A549 (cell line): ENCODE data around the gene SLC8A2. TPM values are rescaled to one million over a fixed set of nuclear protein-coding genes. Genes with fewer than 3 reads are reported as not detected.

Source experiments
- ATAC-seq, 2 experiments: fragments of 200-7000 bp in 1 of 2; fragments of >200 bp in 1 of 2; cut with Nextera tagmentation in 1 of 2; cut with Tn5 transposase in 1 of 2; 3 replicates each; pipeline versions ENCODE4 v1.8.0 to v1.9.1; 2018 to 2020; ENCODE audit warnings: mild to moderate bottlenecking in 1 of 2, moderate library complexity in 1 of 2
- CTCF ChIA-PET: fragments of 300-600 bp; sonication (Branson Sonifier 250); formaldehyde crosslinking; extraction: SDS; loops from one replicate; lab custom pipeline; 2021; ENCODE audit warnings: antibody characterized with exemption, inconsistent platforms; lab: Yijun Ruan, JAX
- POLR2A ChIA-PET: fragments of 350-600 bp; formaldehyde crosslinking; extraction: SDS; loops from one replicate; lab custom pipeline; 2021; ENCODE audit warnings: antibody characterized with exemption, inconsistent platforms; lab: Yijun Ruan, JAX
- DNase-seq, 2 experiments: peaks; one replicate each; pipeline versions ENCODE4 v3.0.0 to v3.0.0-alpha.2; 2011 to 2016; ENCODE audit warnings: low read depth in 1 of 2, low spot score in 1 of 2
- FAIRE-seq: peaks from 2 replicates; lab custom pipeline; 2011; peaks lifted over from hg19 to GRCh38; lab: Jason Lieb, UNC
- H3K27ac ChIP-seq, 2 experiments: fragments of >200 bp; sonication (Bioruptor Twin); formaldehyde crosslinking; 3 replicates each; pipeline ENCODE4 v1.5.1; 2016 to 2017
- H3K4me1 ChIP-seq: fragments of >200 bp; sonication (Bioruptor Twin); formaldehyde crosslinking; 3 replicates; pipeline ENCODE4 v1.6.1; 2016
- H3K4me2 ChIP-seq: fragments of >200 bp; sonication (Bioruptor Twin); formaldehyde crosslinking; 3 replicates; pipeline ENCODE4 v1.6.1; 2016
- H3K4me3 ChIP-seq: fragments of >200 bp; sonication (Bioruptor Twin); formaldehyde crosslinking; 3 replicates; pipeline ENCODE4 v1.5.1; 2016
- H3K9me3 ChIP-seq: fragments of >200 bp; sonication (Bioruptor Twin); formaldehyde crosslinking; 3 replicates; pipeline ENCODE4 v1.6.1; 2016
- ATOH8 ChIP-seq: fragments of 250-450 bp; sonication (Bioruptor Pico); IDR thresholded peaks from 2 replicates; pipeline ENCODE4 v1.5.0; 2020; ENCODE audit warnings: low read depth, mild to moderate bottlenecking, moderate library complexity
- CEBPB ChIP-seq, 2 experiments: fragments of >200 bp in 1 of 2; sonication (Bioruptor Twin) in 1 of 2; formaldehyde crosslinking in 1 of 2; IDR thresholded peaks; 2 replicates each; pipeline ENCODE4 v1.6.1; 2012 to 2016
- EHMT2 ChIP-seq: fragments of 200-600 bp; sonication (generic); IDR thresholded peaks from 2 replicates; pipeline ENCODE4 v1.6.1; 2016; ENCODE audit warnings: antibody characterized with exemption, low read depth, mild to moderate bottlenecking, moderate library complexity
- ESRRA ChIP-seq: fragments of 150-350 bp; IDR thresholded peaks from 2 replicates; pipeline ENCODE4 v1.6.1; 2014; ENCODE audit warnings: mild to moderate bottlenecking, low read length, borderline replicate concordance
- FOSL2 ChIP-seq, 2 experiments: fragments of 450-650 bp in 1 of 2; fragments of >200 bp in 1 of 2; sonication (Bioruptor Twin) in 1 of 2; formaldehyde crosslinking; IDR thresholded peaks; 2 replicates each; pipeline versions ENCODE4 v1.5.0 to v1.6.1; 2016 to 2020; ENCODE audit warnings: mild to moderate bottlenecking in 1 of 2, moderate library complexity in 1 of 2
- FOXS1 ChIP-seq: fragments of 250-450 bp; sonication (Bioruptor Pico); IDR thresholded peaks from 2 replicates; pipeline ENCODE4 v1.5.0; 2020; ENCODE audit warnings: mild to moderate bottlenecking, moderate library complexity
- HDAC2 ChIP-seq: fragments of 200-600 bp; sonication (generic); IDR thresholded peaks from 2 replicates; pipeline ENCODE4 v1.6.1; 2016
- JUNB ChIP-seq: fragments of >200 bp; sonication (Bioruptor Twin); formaldehyde crosslinking; IDR thresholded peaks from 2 replicates; pipeline ENCODE4 v1.6.1; 2016
- MAFK ChIP-seq: fragments of 450-650 bp; IDR thresholded peaks from 2 replicates; pipeline ENCODE4 v1.6.1; 2014; ENCODE audit not compliant: partially characterized antibody
- NR3C1 ChIP-seq: fragments of >200 bp; sonication (Bioruptor Twin); formaldehyde crosslinking; IDR thresholded peaks from 3 replicates; pipeline ENCODE4 v1.6.1; 2017
- RARB ChIP-seq: fragments of 250-450 bp; sonication (Bioruptor Pico); IDR thresholded peaks from 2 replicates; pipeline ENCODE4 v1.8.0; 2021; ENCODE audit warnings: mild to moderate bottlenecking, moderate library complexity
- RCOR1 ChIP-seq: fragments of 150-350 bp; IDR thresholded peaks from 2 replicates; pipeline ENCODE4 v1.6.1; 2014; ENCODE audit warnings: antibody characterized with exemption, low read length, low read depth
- REST ChIP-seq: fragments of 200-600 bp; sonication (generic); IDR thresholded peaks from 2 replicates; pipeline ENCODE4 v1.6.1; 2016; ENCODE audit warnings: antibody characterized with exemption, mild to moderate bottlenecking, moderate library complexity
- RNF2 ChIP-seq: fragments of 200-600 bp; sonication (generic); IDR thresholded peaks from 2 replicates; pipeline ENCODE4 v1.6.1; 2016; ENCODE audit warnings: low read depth, mild to moderate bottlenecking, antibody characterized with exemption, moderate library complexity, borderline replicate concordance
- SMC3 ChIP-seq: fragments of >200 bp; sonication (Bioruptor Twin); formaldehyde crosslinking; IDR thresholded peaks from 3 replicates; pipeline ENCODE4 v1.6.1; 2018; ENCODE audit warnings: inconsistent platforms
- SREBF2 ChIP-seq: fragments of 450-650 bp; IDR thresholded peaks from 2 replicates; pipeline ENCODE4 v1.6.1; 2014; ENCODE audit warnings: mild to moderate bottlenecking, moderate library complexity
- TFCP2L1 ChIP-seq: fragments of 250-450 bp; sonication (Bioruptor Pico); IDR thresholded peaks from 2 replicates; pipeline ENCODE4 v1.5.0; 2021; ENCODE audit warnings: mild to moderate bottlenecking
- USF2 ChIP-seq: fragments of 450-650 bp; IDR thresholded peaks from 2 replicates; pipeline ENCODE4 v1.6.1; 2014; ENCODE audit warnings: antibody characterized with exemption
- WGBS: methylation state at CpG from one replicate; pipeline ENCODE4 v1.1.6; 2017; ENCODE audit errors: missing lambda C conversion rate; 5-methylcytosine and 5-hydroxymethylcytosine counted together
- polyA plus RNA-seq, 4 experiments: library from polyadenylated mRNA; depleted of rRNA in 3 of 4; stranded (reverse); fragments of >200 nt; fragmentation: RNase III in 1 of 4; extraction: RNeasy Plus Mini Kit Qiagen cat#74134 plus additional on column Dnase treatment in 1 of 4; gene quantifications; 2 replicates in 3 of 4; 3 replicates in 1 of 4; pipeline ENCODE4 v1.2.3, GENCODE V29; 2011 to 2017
- TF ChIP-seq, protein P1 (sequence below): fragments of >200 bp; sonication (Bioruptor Twin); formaldehyde crosslinking; IDR thresholded peaks from 2 replicates; pipeline ENCODE4 v1.6.1; 2016
- TF ChIP-seq, protein P2 (sequence below): fragments of >200 bp; sonication (Bioruptor Twin); formaldehyde crosslinking; IDR thresholded peaks from 3 replicates; pipeline ENCODE4 v1.6.1; 2016

The SLC8A2 gene
- polyA plus RNA-seq, 2 of the 4 experiments (the other 2 are of a cell fraction) = 0.15 to 0.35 TPM

- H3K27ac ChIP-seq = no peak overlapping the region
- FAIRE-seq (no peak), ATAC-seq (no peak), DNase-seq (no peak)
- POLR2A ChIA-PET = interaction anchor here (0.7 kb wide), 1 partner anchor 8 kb away, joined by 3 read pairs; the partner anchor contains the start of gene KPTN
- H3K4me3 ChIP-seq = no peak overlapping the region
- CTCF ChIA-PET = interaction anchor here (1.0 to 9.7 kb wide), 7 partner anchors 8 to 251 kb away, joined by 3 to 58 read pairs (median 8); partner anchors contain the start of genes KPTN and NAPA
- H3K4me1 ChIP-seq = no peaks in the 10 kb centered on the region
- H3K4me2 ChIP-seq = no peak overlapping the region
- TF ChIP-seq, protein P1, sequence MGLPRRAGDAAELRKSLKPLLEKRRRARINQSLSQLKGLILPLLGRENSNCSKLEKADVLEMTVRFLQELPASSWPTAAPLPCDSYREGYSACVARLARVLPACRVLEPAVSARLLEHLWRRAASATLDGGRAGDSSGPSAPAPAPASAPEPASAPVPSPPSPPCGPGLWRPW = no peak
- TF ChIP-seq FOXS1 (CRISPR knock-in tag) (no peak), ATOH8 (CRISPR knock-in tag) (no peak), RCOR1 (no peak), REST (no peak), USF2 (no peak), FOSL2 (IDR thresholded peaks at IDR 0.05) (no peak), FOSL2 (CRISPR knock-in tag; IDR thresholded peaks at IDR 0.05) (no peak), CEBPB (IDR thresholded peaks at IDR 0.05) (no peak), HDAC2 (no peak), RNF2 (no peak), EHMT2 (no peak), JUNB (no peak), TFCP2L1 (CRISPR knock-in tag) (no peak), SREBF2 (no peak), SMC3 (no peak), ESRRA (no peak), MAFK (no peak), RARB (no peak), NR3C1 (no peak)
- TF ChIP-seq, protein P2, sequence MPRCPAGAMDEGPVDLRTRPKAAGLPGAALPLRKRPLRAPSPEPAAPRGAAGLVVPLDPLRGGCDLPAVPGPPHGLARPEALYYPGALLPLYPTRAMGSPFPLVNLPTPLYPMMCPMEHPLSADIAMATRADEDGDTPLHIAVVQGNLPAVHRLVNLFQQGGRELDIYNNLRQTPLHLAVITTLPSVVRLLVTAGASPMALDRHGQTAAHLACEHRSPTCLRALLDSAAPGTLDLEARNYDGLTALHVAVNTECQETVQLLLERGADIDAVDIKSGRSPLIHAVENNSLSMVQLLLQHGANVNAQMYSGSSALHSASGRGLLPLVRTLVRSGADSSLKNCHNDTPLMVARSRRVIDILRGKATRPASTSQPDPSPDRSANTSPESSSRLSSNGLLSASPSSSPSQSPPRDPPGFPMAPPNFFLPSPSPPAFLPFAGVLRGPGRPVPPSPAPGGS = no peak
- TF ChIP-seq, all 56 proteins: peak for 0
- 92% methylated on average over 14 of the region's 14 CpGs for WGBS
- H3K9me3 ChIP-seq = no peaks in the 10 kb centered on the region
These were observed 20.4 kb upstream of the SLC8A2 start for GRCh38 chr19:47492137-47492533.
